ENCODE data around the gene SP6.

SP6 gene

GRCh38 chr17:47879028-47879585 lies 28.1 kb upstream of the SP6 start:
- DNase-seq: no peak

GRCh38 chr17:47878203-47879027 lies 27.5 kb upstream of the SP6 start:
- DNase-seq: no peak

GRCh38 chr17:47877368-47878034 lies 26.5 kb upstream of the SP6 start:
- no peak for DNase-seq

- no peak for DNase-seq
Observed at GRCh38 chr17:47875011-47875985, 24.3 kb upstream of the SP6 start.

GRCh38 chr17:47873200-47874090 lies 22.5 kb upstream of the SP6 start:
- no peak for DNase-seq

- no peak for DNase-seq
Observed at GRCh38 chr17:47872651-47873161, 21.7 kb upstream of the SP6 start.

GRCh38 chr17:47872019-47872650 lies 21.2 kb upstream of the SP6 start:
- no peak for DNase-seq

GRCh38 chr17:47871048-47871447 lies 20.1 kb upstream of the SP6 start:
- DNase-seq: no peak

- no peak for DNase-seq
Observed at GRCh38 chr17:47870056-47870455, 19.1 kb upstream of the SP6 start.

GRCh38 chr17:47869114-47869513 lies 18.2 kb upstream of the SP6 start:
- DNase-seq: no peak

GRCh38 chr17:47867813-47868533 lies 17.0 kb upstream of the SP6 start:
- DNase-seq: no peak

GRCh38 chr17:47866941-47867340 lies 16.0 kb upstream of the SP6 start:
- DNase-seq: no peak

GRCh38 chr17:47864791-47865216 lies 13.8 kb upstream of the SP6 start:
- no peak for DNase-seq

GRCh38 chr17:47862621-47863440 lies 11.9 kb upstream of the SP6 start:
- no peak for DNase-seq

GRCh38 chr17:47860386-47860785 lies 9.4 kb upstream of the SP6 start:
- DNase-seq: no peak

GRCh38 chr17:47857551-47858455 lies 6.8 kb upstream of the SP6 start:
- DNase-seq: no peak

- no peak for DNase-seq
Observed at GRCh38 chr17:47856830-47857229, 5.9 kb upstream of the SP6 start.

GRCh38 chr17:47855737-47856136 lies 4.8 kb upstream of the SP6 start:
- no peak for DNase-seq

All from NCI-H82 (cell line).